H1 (cell line): ENCODE data around the gene SLC13A5.

ENCODE experiments used
- CTCF ChIP-seq, 3 experiments: IDR thresholded peaks; 1 replicate in 2 of 3; 2 replicates in 1 of 3; pipeline versions ENCODE4 v1.5.1 to v1.6.1; 2011; ENCODE audit warnings: low read length in 3 of 3, mild to moderate bottlenecking in 3 of 3, inconsistent platforms in 2 of 3, low read depth in 1 of 3, moderate library complexity in 1 of 3; ENCODE audit not compliant: insufficient read depth in 1 of 3; ENCODE audit errors: control extremely low read depth in 1 of 3
- EZH2 ChIP-seq: fragments of 200-600 bp; sonication (generic); IDR thresholded peaks from 2 replicates; pipeline ENCODE4 v1.7.1; 2012; ENCODE audit warnings: low read depth, mild to moderate bottlenecking, moderate library complexity, low read length, inconsistent platforms; ENCODE audit not compliant: severe bottlenecking
- HDAC2 ChIP-seq, 2 experiments: fragments of 300-600 bp in 1 of 2; sonication (generic) in 1 of 2; IDR thresholded peaks; 2 replicates each; pipeline ENCODE4 v1.6.1; 2011 to 2012; ENCODE audit warnings: low read depth in 2 of 2, low read length in 2 of 2, mild to moderate bottlenecking in 2 of 2, moderate library complexity in 2 of 2, borderline replicate concordance in 1 of 2, inconsistent platforms in 1 of 2
- JUND ChIP-seq: IDR thresholded peaks from 2 replicates; pipeline ENCODE4 v1.6.1; 2011; ENCODE audit warnings: mild to moderate bottlenecking, improper control_type of control experiment, low read length
- MAX ChIP-seq: IDR thresholded peaks from 2 replicates; pipeline ENCODE4 v1.6.1; 2012; ENCODE audit warnings: inconsistent platforms
- POLR2AphosphoS5 ChIP-seq: IDR thresholded peaks from 2 replicates; pipeline ENCODE4 v1.6.1; 2011; ENCODE audit warnings: low read depth, low read length
- RFX5 ChIP-seq: IDR thresholded peaks from 2 replicates; pipeline ENCODE4 v1.6.1; 2011; ENCODE audit warnings: low read depth, low read length, improper control_type of control experiment, borderline replicate concordance

- TF ChIP-seq CTCF (IDR thresholded peaks at IDR 0.05; ENCODE audit: control extremely low read depth in 1 of 3, insufficient read depth in 1 of 3, low read depth in 1 of 3, low read length in 3 of 3), result peak; percentile 47 to 96 (median 72)
- TF ChIP-seq JUND, result no peak
- no peak for TF ChIP-seq POLR2AphosphoS5
- TF ChIP-seq HDAC2 (IDR thresholded peaks at IDR 0.05; ENCODE audit: borderline replicate concordance in 1 of 2, low read depth in 2 of 2, low read length in 2 of 2), result 0 out of 4 replicates have a peak, but pooled peaks of 1 of the 2 experiments have one; percentile 17
- no peak for TF ChIP-seq EZH2
- no peak for TF ChIP-seq RFX5
- no peak for TF ChIP-seq MAX
Observed at GRCh38 chr17:6713130-6713917, at the start of gene SLC13A5.
